Fibroblast of the aortic adventitia (primary cell): ENCODE data around the gene MYBBP1A. TPM values are rescaled to one million over a fixed set of nuclear protein-coding genes. Genes with fewer than 3 reads are reported as not detected.

ENCODE experiments used
- DNase-seq: peaks from one replicate; pipeline ENCODE4 v3.0.0-alpha.2; 2010; ENCODE audit warnings: low read depth
- H3K4me3 ChIP-seq: 2 replicates; pipeline ENCODE4 v1.5.1; 2011; ENCODE audit warnings: low read depth, mild to moderate bottlenecking, control low read depth, low read length, moderate library complexity
- total RNA-seq: library from RNA; depleted of rRNA; stranded (reverse); fragments of >200 nt; gene quantifications from 2 replicates; pipeline ENCODE4 v1.2.3, GENCODE V29; 2012; ENCODE audit warnings: low replicate concordance
- TF ChIP-seq, protein P1 (sequence below): IDR thresholded peaks from 2 replicates; pipeline ENCODE4 v1.5.1; 2011; ENCODE audit warnings: mild to moderate bottlenecking, low read length, control low read depth, inconsistent platforms; ENCODE audit not compliant: insufficient read depth

MYBBP1A gene
- total RNA-seq, 1 donor: 51.0 TPM

DNA sequence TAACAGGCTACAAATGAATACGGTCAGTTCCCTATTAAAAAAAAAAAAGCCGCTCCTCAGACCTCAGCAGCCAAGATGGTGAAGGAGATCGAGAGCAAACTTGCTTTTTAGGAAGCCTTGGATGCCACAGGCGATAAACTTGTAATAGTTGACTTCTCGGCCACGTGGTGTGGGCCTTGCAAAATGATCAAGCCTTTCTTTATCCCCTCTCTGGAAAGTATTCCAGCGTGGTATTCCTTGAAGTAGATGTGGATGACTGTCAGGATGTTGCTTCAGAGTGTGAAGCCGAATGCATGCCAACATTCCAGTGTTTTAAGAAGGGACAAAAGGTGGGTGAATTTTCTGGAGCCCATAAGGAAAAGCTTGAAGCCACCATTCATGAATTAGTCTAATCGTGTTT, 16.9 kb upstream of the MYBBP1A start:
- no peak overlapping the region for H3K4me3 ChIP-seq
- TF ChIP-seq, protein P1, sequence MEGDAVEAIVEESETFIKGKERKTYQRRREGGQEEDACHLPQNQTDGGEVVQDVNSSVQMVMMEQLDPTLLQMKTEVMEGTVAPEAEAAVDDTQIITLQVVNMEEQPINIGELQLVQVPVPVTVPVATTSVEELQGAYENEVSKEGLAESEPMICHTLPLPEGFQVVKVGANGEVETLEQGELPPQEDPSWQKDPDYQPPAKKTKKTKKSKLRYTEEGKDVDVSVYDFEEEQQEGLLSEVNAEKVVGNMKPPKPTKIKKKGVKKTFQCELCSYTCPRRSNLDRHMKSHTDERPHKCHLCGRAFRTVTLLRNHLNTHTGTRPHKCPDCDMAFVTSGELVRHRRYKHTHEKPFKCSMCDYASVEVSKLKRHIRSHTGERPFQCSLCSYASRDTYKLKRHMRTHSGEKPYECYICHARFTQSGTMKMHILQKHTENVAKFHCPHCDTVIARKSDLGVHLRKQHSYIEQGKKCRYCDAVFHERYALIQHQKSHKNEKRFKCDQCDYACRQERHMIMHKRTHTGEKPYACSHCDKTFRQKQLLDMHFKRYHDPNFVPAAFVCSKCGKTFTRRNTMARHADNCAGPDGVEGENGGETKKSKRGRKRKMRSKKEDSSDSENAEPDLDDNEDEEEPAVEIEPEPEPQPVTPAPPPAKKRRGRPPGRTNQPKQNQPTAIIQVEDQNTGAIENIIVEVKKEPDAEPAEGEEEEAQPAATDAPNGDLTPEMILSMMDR: no peak
- no peak for DNase-seq

DNA sequence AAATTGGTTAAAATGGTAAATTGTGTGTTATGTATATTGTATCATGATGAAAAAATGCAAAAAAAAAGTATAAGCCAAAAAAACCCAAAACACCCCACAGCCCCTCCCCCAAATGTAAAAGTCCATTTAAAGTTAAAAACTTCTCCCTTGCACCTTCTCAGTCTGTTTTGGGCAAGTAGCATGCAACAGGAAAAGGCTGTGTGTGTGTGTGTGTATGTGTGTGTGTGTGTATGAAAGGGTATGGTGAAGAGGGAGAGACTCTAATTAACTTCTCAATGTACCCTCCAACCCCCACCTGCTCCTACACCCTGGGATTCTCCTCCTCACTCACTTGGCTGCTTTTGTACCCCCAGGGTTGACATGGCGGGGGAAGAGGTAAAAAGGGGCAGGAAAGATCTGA, 14.4 kb upstream of the MYBBP1A start:
- DNase-seq: no peak
- H3K4me3 ChIP-seq: no peak overlapping the region
- TF ChIP-seq, protein P1: no peak

DNA sequence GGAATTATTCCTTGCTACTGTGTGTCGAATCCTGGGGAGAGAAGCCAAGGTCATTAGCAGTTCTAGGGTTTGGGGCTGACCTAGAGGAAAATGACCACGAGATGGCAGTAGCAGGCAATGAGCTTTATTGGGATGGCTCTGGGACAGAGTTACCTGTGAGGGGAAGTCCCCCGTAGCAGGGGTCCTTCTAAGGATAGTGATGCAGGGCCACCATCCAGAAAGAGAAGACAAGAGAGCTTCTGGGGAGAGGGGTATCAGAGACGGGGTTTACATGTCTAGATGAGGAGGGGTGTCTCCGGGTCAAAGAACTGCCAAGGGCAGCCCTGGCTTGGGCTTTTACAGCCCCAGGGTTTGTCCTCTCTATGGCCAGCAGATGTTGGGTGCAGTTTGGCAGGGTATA, 11.6 kb upstream of the MYBBP1A start:
- H3K4me3 ChIP-seq: no peak overlapping the region
- peak; percentile 52 for DNase-seq
- TF ChIP-seq, protein P1: peak; percentile 83

DNA sequence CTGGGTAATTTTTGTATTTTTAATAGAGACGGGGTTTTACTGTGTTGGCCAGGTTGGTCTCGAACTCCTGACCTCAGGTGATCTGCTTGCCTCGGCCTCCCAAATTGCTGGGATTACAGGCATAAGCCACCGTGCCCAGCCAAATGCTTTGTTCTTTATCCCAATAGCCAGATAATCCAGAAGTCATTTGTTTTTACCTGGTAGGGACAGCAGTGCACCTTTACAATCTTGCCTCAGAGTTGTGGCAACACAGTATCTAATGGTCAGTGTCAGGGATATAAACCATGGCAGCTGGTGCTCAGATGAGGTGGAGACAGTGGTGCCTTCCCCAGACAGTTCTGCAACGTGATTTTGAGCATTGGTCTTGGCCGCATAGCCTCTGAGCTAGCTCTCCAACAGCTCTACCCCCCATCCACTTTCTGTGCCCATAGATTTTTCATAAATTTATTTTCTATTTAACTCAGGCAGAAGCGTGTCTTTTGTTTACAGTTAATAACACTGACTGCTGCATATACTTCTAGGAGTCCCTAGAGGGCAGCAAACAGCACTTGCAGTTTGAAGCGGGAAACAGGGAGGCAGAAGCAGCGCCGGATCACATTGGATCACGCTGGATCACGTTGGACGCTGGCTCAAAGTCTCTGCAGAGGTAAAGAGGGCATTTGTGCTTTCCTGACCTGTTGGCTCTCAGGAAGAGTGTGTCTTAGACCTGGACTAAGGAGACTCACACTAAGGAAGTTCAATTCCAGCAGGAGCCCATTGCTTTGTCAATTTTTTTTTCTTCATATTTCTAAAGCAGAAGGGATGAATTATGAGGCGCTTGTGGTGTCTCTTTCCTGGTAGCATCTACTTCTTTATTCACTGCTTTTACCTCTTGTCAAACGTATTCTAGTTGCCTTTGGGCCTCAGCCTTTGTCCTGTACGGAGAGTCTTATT, 10.3 kb upstream of the MYBBP1A start:
- H3K4me3 ChIP-seq: no peak overlapping the region
- peak; percentile 80 for DNase-seq
- TF ChIP-seq, protein P1: peak; percentile 93

DNA sequence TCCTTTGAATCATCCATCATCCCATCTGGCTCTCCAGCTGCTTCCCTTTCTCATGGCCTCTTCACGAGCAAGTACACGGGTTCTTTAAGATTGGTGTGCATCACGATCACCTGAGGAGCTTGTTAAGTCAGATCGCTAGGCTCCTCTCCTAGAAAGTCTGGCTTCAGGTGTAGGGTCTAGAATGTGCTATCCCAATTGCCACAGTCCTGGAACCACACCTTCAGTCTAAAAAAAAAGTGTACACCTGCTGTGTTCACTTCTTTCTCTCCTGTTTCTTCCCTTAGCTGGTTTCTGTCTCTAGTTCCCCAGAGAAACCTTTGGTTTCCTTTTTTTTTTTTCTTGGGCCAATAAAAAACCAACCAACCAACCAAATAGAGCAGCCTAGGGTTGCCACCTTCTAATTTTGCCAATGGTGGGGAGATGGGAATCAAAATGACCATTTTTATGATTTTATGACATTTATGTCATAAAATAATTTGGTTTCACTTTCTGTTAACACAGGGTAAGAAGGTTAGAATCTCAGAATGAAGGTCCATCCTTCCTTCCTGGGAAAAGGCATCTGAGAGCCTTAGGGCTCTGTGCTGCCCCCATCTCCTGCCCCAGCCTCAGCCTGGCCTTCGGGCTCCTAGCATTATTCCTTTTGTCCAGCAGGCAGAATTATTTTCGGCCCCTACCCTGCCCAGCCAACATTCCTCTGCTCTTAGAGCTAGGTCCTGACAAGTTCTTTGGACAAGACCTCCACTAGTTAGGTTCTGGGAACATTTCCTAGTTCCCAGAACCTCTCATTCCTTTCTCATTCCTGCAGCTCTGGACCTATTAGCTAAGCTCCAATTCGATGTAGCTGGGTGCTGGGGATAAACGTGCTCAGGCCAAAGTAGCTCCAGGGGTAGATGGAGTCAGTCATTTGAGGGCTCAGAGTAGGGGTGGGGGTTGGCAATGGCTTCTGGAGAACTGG, 7.1 kb upstream of the MYBBP1A start:
- DNase-seq: peak; percentile 73
- H3K4me3 ChIP-seq: peak overlapping the region; percentile 11
- TF ChIP-seq, protein P1: peak; percentile 23

DNA sequence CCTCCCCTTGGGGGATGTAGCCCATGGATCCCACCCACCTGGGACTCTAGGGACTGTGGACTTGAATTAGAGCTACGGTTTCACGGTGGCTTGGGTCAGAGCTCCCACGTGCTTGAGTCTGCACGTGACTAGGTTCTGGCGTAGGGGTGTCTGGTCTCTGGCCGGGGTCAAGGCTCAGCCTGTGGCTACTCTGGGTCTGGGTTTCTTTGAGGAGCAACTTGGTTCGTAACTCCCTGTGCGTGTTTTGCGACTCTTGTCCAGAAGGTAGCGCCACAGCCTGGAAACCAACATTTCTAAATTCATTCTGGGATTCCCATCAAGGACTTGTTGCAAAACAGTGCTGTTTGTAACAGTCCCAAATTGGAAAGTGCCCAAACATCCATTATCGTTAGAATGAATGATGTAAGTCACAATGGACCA, 5.7 kb upstream of the MYBBP1A start:
- TF ChIP-seq, protein P1: no peak
- DNase-seq: peak; percentile 39
- no peak overlapping the region for H3K4me3 ChIP-seq
